ENCODE results near the gene TNP2. TPM values are rescaled to one million over a fixed set of nuclear protein-coding genes. Genes with fewer than 3 reads are reported as not detected.

TNP2 gene
- total and polyA plus RNA-seq, 7 donors: not detected

GRCh38 chr16:11306997-11307638, 38.0 kb upstream of the TNP2 start:
- 81 to 84% (median 83%) methylated on average over 7 of the region's 7 CpGs for WGBS, 3 donors
- H3K4me3 ChIP-seq: no peak overlapping the region
- ATAC-seq: no peak
- TF ChIP-seq CTCF (IDR thresholded peaks at IDR 0.05): no peak
- no peaks in the 10 kb centered on the region for H3K36me3 ChIP-seq (ENCODE audit: insufficient read depth in 1 of 2, low read depth in 1 of 2)
- H3K27ac ChIP-seq: no peak overlapping the region
- intact Hi-C loops (cut with DNase I): no loop called here
- H3K9me3 ChIP-seq: no peaks in the 10 kb centered on the region
- H3K4me1 ChIP-seq: no peaks in the 10 kb centered on the region
- no peaks in the 10 kb centered on the region for H3K27me3 ChIP-seq (ENCODE audit: insufficient read depth in 3 of 3, low read length in 2 of 3)
- DNase-seq: no peak

GRCh38 chr16:11306381-11306780, 37.3 kb upstream of the TNP2 start:
- no peaks in the 10 kb centered on the region for H3K27me3 ChIP-seq (ENCODE audit: insufficient read depth in 3 of 3, low read length in 2 of 3)
- H3K36me3 ChIP-seq (ENCODE audit: insufficient read depth in 1 of 2, low read depth in 1 of 2): no peaks in the 10 kb centered on the region
- TF ChIP-seq CTCF (IDR thresholded peaks at IDR 0.05): no peak
- intact Hi-C loops (cut with DNase I): no loop called here
- no peaks in the 10 kb centered on the region for H3K9me3 ChIP-seq
- WGBS, 3 donors: 85 to 90% (median 89%) methylated on average over 8 of the region's 8 CpGs
- no peak for ATAC-seq
- DNase-seq: no peak
- no peak overlapping the region for H3K27ac ChIP-seq
- no peak overlapping the region for H3K4me3 ChIP-seq
- H3K4me1 ChIP-seq: no peaks in the 10 kb centered on the region

DNA sequence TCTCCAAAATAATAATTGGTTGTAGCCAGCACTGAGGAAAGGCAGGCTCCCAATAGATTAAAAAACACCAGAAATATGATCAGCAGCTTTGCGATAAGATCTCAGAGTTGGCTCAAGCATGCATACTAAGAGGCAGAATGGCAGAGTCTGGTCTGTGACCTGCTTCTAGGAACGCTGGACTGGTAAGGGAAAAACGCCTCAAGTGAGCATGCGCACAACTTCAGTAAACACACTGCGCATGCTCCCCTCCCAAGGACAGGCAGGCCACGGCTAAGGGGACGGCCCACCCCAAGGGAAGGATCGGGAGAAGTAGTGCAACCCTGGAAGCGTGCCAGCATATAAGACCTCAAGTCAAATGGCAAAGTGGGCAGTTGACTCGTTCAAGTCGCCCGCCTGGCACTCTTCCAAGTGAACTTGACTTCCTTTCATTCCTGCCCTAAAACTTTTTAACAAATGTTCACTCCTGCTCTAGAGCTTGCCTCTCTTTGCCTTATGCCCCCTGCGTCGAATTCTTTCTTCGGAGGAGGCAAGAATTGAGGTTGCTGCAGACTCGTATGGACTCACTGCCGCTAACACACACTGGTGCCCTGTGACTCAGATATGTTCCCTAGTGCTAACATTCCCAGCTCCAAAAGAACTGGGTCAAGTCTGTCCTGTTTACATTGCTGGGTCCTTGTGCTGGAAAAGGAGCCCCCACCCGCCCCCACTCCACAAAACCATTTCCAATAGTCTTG, 34.4 kb upstream of the TNP2 start:
- intact Hi-C loops (cut with DNase I): no loop called here
- Histone ChIP-seq H3K9me3 (no peaks in the 10 kb centered on the region), H3K4me1 (no peaks in the 10 kb centered on the region), H3K4me3 (no peak overlapping the region), H3K27ac (no peak overlapping the region), H3K27me3 (ENCODE audit: insufficient read depth in 3 of 3, low read length in 2 of 3) (no peaks in the 10 kb centered on the region), H3K36me3 (ENCODE audit: insufficient read depth in 1 of 2, low read depth in 1 of 2) (no peaks in the 10 kb centered on the region)
- ATAC-seq (no peak), DNase-seq (no peak)
- WGBS, 3 donors: 56 to 63% (median 62%) methylated on average over 18 of the region's 18 CpGs
- TF ChIP-seq CTCF (IDR thresholded peaks at IDR 0.05): no peak

DNA sequence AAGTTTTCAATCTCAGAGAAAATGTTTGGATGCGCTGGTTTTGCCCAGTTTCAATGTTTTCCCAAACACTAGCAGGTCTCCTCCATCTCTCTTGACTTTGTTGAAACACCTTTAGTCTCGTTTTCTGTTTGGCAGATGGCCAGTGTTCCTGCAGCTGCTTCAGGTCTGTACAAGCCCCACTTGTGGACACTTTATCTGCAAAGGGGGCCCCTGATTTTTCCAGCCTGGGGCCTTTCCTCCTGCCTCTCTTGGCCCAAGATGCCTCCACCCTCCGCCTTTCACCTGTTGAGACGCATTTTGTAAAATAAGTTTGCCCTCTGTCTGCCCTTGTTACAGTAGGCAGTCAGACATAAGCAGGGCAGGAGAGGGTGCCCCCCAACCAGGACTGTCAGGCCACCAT, 33.9 kb upstream of the TNP2 start:
- no peaks in the 10 kb centered on the region for H3K36me3 ChIP-seq (ENCODE audit: insufficient read depth in 1 of 2, low read depth in 1 of 2)
- ATAC-seq (no peak), DNase-seq (no peak)
- WGBS, 3 donors: 54 to 76% (median 69%) methylated on average over 4 of the region's 4 CpGs
- no peaks in the 10 kb centered on the region for H3K27me3 ChIP-seq (ENCODE audit: insufficient read depth in 3 of 3, low read length in 2 of 3)
- TF ChIP-seq CTCF (IDR thresholded peaks at IDR 0.05): no peak
- no peaks in the 10 kb centered on the region for H3K9me3 ChIP-seq
- no peak overlapping the region for H3K4me3 ChIP-seq
- H3K4me1 ChIP-seq: peaks cover 5% of the 10 kb centered on the region
- H3K27ac ChIP-seq: no peak overlapping the region
- intact Hi-C loops (cut with DNase I): no loop called here
